Measurements from ENCODE around the gene TPRN. TPM values are rescaled to one million over a fixed set of nuclear protein-coding genes. Genes with fewer than 3 reads are reported as not detected.
A peak's percentile ranks its signal among the peaks of the same experiment; 100 is the strongest.

The TPRN gene
- total RNA-seq, 1 donor from 2014 or later, result 5.7 TPM

GRCh38 chr9:137235424-137236237 is 35.1 kb upstream of the TPRN start:
- no peak for DNase-seq

DNA sequence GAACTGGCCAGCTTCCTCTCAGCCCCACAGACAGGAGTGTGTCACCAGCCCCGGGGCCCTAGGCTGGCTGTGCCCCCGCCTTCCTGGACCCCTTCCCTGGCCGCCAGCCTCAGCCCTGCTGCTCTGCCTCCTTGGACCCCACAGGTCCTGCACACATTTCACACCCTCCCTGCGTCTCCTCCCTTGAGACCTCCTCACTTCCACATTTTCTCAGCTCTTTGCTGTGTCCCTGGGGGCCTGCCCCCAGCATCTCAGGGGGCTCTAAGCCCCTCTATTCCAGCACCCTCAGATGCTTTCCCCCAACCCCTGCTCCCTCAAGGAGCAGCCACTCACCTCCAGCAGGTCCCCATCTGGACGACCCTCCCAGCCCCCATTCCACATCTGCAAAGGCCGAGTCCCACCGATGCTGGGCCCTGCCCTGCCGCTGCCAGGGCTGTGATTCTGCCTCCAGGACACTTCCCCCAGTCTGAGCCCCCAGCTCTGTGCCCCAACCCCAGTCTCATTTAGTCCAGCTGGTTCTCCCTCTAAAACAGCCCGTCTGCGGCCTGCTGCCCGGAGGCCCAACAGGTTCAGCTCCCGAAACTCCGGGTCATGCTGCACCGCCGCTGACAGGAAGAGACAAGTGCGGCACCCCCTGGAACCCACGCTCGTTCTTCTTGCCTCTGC is 34.4 kb upstream of the TPRN start:
- no peak for DNase-seq

DNA sequence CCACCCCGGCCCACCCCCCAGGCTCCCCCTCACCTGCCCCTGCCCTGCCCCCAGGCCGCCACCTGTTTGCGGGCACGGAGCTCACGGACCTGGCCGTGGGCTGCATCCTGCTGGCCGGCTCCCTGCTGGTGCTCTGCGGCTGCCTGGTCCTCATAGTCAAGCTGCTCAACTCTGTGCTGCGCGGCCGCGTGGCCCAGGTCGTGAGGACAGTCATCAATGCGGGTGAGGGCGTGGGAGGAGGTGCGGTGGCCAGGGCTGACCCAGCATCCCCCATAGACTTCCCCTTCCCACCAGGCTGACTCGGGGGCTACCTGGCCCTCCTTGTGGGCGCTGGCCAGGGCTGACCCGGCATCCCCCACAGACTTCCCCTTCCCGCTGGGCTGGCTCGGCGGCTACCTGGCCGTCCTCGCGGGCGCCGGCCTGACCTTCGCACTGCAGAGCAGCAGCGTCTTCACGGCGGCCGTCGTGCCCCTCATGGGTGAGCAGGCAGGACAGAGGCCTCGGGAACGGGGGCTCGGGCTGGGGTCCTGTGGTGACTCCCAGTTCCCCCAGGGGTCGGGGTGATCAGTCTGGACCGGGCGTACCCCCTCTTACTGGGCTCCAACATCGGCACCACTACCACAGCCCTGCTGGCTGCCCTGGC is 33.6 kb upstream of the TPRN start:
- no peak for DNase-seq

- DNase-seq, result no peak
These were observed 32.8 kb upstream of the TPRN start for GRCh38 chr9:137233143-137233980.

- DNase-seq, result no peak
These were observed 32.0 kb upstream of the TPRN start for GRCh38 chr9:137232510-137232909.

GRCh38 chr9:137232101-137232500 is 31.6 kb upstream of the TPRN start:
- no peak for DNase-seq

- no peak for DNase-seq
These were observed 31.0 kb upstream of the TPRN start for GRCh38 chr9:137231372-137232039.

DNA sequence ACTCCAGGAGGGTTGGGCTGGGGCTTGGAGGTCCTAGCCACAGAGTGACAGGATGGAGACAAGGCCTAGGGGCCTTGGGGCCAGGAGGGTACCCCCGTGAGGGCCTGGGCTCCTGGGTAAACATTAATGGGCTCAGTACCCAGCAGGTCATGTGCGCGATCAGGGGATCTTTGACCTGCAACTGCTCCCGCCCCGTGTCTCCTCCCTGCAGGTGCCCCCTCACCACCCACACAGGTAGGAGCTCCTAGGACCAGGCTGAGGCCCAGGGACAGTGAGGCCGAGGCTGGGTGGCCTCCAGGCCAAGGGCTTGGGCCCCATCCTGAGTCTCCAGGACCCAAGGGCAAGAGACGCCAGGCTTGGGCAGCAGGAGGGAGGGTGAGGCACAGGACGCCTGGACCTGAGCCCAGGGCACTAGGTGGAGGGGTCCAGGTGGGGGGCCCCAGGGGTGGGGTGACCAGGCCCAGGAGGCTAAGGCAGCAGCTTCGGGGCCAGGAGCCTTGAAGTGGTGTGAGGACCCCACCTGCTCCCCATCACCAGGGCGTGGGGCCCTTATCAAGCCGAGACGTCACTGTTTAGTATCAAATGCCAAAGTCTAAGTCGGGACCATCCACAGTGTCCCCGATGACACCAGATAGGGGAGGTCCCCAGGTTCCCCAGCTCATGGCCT is 30.3 kb upstream of the TPRN start, which contains the start of gene SLC34A3:
Gene SLC34A3 (plus strand): TSS at position 197 of the 667 bp plus-strand sequence. CDS start 802 bp downstream, outside the sequence.
- no peak for DNase-seq

GRCh38 chr9:137229903-137230704 is 29.6 kb upstream of the TPRN start:
- no peak for DNase-seq

DNA sequence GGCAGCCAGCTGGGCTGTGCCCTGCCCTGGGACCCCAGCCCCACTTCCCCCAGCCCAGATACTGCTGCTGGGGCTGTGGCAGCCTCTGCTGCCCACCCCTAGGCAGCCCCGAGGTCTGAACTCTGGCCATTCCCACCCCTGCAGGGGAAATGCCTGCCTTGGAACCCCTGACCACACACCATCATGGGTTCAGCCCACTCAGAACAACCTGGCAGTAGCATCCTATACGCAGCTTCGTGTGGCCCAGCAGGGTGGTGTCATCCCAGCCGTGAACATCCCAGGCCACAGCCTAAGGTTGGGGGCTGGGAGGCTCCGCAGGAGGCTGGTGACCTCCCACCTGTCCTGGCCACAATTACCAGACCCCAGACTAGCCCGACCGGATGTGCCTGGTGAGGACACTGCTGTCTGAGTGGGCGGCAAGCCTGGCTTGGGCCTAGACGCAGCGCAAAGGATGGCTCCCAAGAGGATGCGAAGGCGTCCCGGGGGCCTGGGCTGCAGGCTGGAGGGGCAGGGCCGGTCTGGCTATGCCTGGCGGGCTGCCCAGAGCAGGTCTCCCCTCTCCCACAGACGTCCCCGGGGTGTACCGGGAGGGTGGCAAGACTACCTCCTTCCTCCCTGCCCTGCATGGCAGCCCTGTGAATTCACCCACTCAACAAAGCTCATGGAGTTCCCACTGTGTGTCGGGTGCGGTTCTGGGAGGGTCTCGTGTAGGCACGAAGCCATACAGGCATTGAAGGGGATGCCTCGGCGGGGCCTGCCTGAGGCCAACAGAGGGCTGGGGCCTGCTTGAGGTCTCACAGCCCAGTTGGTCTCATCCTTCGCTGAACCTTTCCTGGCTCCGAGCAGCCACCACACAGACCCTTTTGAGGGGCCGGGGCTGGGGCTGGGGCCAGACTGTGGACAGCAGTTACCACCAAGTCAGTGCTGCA is 28.7 kb upstream of the TPRN start:
- no peak for DNase-seq

DNA sequence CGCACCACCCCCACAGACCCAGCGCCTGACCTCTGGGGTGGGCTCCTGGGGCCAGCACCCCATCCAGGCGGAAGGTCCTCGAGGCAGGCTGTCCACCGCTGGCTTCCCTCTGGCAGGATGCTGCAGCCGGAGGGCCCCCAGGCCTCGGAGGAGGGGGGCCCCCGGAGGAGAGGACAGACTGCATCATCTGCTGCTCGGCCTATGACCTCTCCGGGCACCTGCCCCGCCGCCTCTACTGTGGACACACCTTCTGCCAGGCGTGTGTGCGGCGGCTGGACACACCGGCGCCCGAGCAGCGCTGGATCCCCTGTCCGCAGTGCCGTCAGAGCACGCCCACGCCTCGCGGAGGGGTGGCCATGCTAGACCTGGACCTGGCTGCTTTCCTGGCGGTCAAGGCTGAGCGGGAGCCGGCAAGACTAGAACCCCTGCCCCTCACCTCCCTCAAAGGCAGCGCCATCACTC is 28.0 kb upstream of the TPRN start:
- DNase-seq, result no peak

DNA sequence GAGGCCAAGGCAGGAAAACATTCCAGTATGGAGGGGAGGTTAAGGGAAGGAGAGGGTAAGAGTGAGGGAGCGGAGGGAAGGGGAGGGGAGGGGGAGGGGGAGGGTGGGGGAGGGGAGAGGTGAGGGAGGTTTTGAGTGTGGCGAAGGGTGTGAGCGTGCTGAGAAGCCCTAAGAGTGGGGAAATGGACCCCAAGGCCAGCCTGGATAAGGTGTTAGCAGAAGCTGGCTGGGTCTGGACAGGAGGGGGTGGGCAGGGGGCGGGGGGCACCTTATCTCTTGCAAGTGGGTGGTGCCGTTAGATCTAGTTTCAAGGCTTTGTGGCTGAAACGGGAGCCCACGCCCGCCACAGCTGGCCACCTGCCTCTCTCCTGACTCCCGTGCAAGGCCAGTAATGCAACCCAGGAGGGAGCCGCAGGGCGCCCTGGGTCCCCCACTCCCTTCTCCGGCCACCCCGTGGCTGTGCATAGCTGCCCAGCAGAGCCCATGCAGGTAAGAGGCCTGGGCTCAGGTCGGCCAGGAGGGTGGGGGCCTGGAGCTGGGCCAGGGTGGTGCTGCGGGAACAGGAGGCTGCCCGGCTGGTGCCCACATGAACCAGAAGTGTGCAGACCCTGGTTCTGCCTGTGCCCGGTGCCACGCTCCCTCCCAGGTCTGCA is 27.4 kb upstream of the TPRN start:
- no peak for DNase-seq

GRCh38 chr9:137227054-137227852 is 26.7 kb upstream of the TPRN start, which contains the start of gene RNF224:
Gene RNF224 (plus strand): TSS chr9:137227502. CDS start chr9:137228336, 834 bp downstream.
- peak; percentile 84 for DNase-seq

DNA sequence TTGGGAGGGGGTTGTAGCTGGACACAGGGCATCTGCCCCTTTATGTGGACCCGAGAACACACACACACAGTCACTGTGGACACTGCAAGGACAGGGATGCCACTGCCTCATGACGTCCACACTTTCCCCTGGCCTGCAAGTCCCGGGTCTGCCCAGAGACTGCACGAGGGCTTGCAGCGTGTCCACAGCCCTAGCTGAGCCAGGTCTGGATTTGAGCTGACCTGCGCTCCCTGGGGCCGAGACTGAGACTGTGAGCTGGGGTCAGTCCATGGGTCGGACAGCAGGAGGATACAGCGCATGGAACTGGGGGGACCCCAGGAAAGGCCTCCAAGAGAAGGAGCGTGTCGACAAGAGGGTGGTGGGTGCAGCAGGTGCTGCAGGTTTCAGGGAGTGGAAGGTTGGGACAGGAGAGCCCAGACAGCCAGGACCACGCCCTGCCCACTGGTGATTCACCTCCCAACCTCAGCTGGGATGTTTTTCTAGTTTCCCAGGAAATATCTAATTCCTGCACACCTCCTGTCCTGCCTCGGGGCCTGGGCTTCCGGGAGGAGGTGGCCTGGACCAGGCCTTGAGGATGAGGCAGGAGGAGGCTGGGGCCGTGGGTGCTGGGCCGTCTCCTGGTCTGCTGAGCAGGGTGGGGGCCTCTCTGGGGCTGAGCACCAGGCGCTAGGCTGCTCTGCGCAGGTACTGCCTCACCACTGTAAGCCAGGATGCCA is 26.0 kb upstream of the TPRN start:
- DNase-seq, result no peak

DNA sequence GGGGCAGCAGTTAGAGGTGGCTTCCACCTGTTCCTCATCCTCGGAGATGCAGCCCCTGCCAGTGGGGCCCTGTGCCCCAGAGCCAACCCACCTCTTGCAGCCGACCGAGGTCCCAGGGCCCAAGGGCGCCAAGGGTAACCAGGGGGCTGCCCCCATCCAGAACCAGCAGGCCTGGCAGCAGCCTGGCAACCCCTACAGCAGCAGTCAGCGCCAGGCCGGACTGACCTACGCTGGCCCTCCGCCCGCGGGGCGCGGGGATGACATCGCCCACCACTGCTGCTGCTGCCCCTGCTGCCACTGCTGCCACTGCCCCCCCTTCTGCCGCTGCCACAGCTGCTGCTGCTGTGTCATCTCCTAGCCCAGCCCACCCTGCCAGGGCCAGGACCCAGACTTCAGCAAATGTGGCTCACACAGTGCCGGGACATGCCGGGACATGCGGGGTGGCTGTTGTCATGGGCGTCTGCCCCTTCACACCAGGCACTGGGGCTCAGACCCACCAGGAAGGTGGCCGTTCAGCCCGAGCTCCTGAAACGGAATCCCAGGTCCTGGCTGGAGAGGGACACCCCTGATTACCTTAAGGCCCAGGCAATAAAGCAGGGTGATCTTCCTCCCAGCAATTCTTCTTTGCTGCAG is 25.3 kb upstream of the TPRN start:
- no peak for DNase-seq

Data from tongue (tissue), 2 donors.